ENCODE measurements around the gene KCNAB1. TPM values are rescaled to one million over a fixed set of nuclear protein-coding genes. Genes with fewer than 3 reads are reported as not detected.

KCNAB1 gene
- total RNA-seq, 2 experiments from 2014 or later, result 0.09 TPM; not detected in 1

DNA sequence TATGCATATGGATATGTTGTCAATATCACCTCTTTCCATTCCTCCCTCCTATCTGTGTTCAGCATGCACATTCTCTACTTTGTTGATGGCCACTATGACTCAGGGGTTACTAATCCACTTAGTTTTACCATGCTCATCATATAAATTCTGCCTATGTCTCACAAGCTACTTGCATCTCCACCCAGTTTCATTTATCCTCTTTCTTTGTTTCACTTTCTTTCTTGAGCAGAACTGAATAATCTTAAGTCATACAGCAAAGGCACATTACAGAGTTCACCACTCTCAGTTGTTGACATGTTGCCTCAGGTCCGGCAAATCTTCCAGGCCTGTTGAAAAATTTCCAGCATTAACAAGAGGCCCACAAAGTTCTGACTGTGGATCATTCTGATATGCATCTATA, 363.0 kb downstream of the KCNAB1 start:
- Mint-ChIP-seq H3K4me3 (peak overlapping the region; percentile 81), H3K36me3 (no peaks in the 10 kb centered on the region), H3K27ac (peak overlapping the region; percentile 88), H3K4me1 (peaks cover 25% of the 10 kb centered on the region), H3K9me3 (no peaks in the 10 kb centered on the region), H3K27me3 (peaks cover 8% of the 10 kb centered on the region)
- ATAC-seq (ENCODE audit: low read depth) (peak; percentile 86), DNase-seq (no peak)
- POLR2A ChIA-PET, result interaction anchor here (0.7 to 2.5 kb wide), 6 partner anchors 30 to 692 kb away, joined by 3 to 12 read pairs (median 6); partner anchors contain the start of genes CCNL1 and SSR3

DNA sequence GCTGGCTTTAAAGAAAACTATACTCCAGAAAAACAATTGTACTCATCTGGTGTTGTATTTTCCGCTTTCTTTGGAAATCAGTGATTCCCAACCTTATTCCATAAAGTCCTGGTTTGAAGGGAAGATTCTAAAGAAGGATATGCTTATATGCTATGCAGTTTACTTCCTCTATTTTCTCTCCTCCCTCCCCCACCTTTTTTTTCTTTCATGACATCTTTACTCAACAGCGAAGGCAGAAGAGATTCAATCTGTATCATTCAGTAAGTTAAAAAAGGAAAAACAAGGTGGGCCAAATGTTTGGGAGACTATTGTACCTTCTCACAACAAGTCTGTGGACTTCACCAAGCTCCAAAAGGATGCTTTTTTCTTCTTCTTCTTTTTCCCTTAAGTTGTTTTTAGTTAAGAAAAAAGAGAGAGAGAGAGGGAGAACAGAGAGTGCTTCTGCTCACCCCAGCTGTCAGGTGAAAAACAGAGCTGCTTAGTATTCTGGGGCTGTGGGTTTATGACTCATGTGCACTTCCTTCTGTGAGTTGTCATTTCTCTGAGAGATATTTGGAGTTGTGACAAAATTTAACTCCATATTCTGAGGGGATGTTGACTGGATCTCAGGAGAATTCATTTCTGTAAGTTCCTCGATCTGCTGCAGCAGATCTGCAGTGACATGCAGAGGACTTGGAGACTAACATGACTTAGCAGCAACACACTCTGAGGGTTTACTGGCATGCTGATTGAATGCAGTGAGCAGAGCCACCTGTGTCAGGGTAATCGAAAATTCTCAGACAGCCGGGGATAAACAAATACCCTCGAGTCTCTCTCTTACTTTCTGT, 363.8 kb downstream of the KCNAB1 start:
- peak; percentile 87 for ATAC-seq (ENCODE audit: low read depth)
- POLR2A ChIA-PET, result interaction anchor here (0.5 to 2.5 kb wide), 6 partner anchors 31 to 691 kb away, joined by 3 to 12 read pairs (median 6); partner anchors contain the start of genes CCNL1 and SSR3
- H3K27me3 Mint-ChIP-seq, result peaks cover under 1% of the 10 kb centered on the region

DNA sequence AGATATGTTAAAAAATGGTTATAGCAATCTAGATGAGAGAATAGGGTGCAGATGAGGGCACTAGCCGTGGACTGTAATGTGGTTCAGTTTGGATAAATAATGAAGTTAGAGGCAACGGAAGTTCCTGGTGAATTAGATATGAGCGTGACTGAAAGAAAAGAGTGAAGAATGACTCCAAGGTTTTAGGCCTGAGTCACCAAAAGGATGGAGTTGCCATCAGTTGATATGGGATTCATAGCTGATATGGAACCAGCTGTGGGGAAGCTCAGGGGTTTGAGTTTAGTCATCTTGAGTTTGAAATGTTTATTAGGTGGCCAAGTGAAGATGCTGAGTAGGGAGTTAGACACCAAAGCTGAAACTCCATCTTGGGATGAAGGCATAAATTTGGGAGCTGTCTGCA, 368.4 kb downstream of the KCNAB1 start:
- POLR2A ChIA-PET, result no interaction called here
- H3K27ac Mint-ChIP-seq, result no peak overlapping the region

More for the DNA sequence above, 363.8 kb downstream of the KCNAB1 start:
- no peaks in the 10 kb centered on the region for H3K9me3 Mint-ChIP-seq
- peak overlapping the region; percentile 88 for H3K27ac Mint-ChIP-seq
- H3K36me3 Mint-ChIP-seq, result no peaks in the 10 kb centered on the region
- peaks cover 25% of the 10 kb centered on the region for H3K4me1 Mint-ChIP-seq
- peak; percentile 44 for DNase-seq
- peak overlapping the region; percentile 81 for H3K4me3 Mint-ChIP-seq

DNA sequence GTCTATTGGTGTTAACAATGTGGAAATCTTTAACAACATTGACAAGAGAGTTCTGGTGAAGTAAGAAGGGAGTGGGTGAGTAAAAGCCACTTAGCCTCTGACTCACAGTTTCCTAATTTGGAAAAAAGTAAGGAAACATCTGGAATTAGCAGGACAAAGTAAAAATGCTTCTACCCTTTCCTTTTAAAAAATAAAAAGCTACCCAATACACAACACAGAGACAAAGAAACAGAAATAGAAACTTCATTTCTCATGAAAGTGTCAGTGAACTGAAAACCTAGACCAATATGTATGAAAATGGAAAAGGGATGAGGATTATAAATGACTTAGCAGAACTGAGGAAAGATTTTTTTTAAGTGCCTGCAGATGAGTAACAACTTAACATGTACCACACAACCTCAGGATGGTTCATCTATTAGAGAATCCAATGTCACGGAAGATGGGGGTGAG, 369.1 kb downstream of the KCNAB1 start:
- Mint-ChIP-seq H3K9me3 (no peaks in the 10 kb centered on the region), H3K27me3 (peaks cover 3% of the 10 kb centered on the region), H3K27ac (no peak overlapping the region), H3K4me3 (no peak overlapping the region), H3K36me3 (no peaks in the 10 kb centered on the region), H3K4me1 (peaks cover 7% of the 10 kb centered on the region)
- POLR2A ChIA-PET, result no interaction called here
- ATAC-seq (ENCODE audit: low read depth) (no peak), DNase-seq (no peak)

More for the DNA sequence above, 368.4 kb downstream of the KCNAB1 start:
- DNase-seq (no peak), ATAC-seq (ENCODE audit: low read depth) (no peak)
- Mint-ChIP-seq H3K27me3 (peaks cover 3% of the 10 kb centered on the region), H3K9me3 (no peaks in the 10 kb centered on the region), H3K4me1 (peaks cover 9% of the 10 kb centered on the region), H3K36me3 (no peaks in the 10 kb centered on the region), H3K4me3 (no peak overlapping the region)

DNA sequence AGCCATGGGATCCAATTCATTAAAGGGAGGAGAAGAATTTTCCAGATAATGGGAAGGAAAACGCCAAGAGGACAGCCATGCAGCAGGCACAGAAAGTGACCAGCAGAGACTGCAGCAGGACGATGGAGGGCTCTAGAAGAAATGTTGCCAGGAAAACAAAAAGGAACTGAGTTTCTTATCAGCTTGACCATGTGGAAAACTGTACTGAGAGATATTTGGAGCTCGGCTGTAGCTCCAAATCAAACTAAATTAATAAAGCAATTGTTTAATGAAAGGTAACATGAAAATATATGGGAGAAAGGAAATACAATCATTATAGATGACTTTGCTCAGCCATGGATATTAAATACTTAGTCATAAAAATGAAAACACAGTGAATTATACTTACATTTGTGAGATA, 370.8 kb downstream of the KCNAB1 start:
- H3K27ac Mint-ChIP-seq, result no peak overlapping the region
- H3K36me3 Mint-ChIP-seq, result no peaks in the 10 kb centered on the region
- H3K27me3 Mint-ChIP-seq, result peaks cover 3% of the 10 kb centered on the region
- ATAC-seq (ENCODE audit: low read depth) (no peak), DNase-seq (no peak)
- POLR2A ChIA-PET, result no interaction called here
- H3K4me3 Mint-ChIP-seq, result no peak overlapping the region
- peaks cover 1% of the 10 kb centered on the region for H3K9me3 Mint-ChIP-seq
- H3K4me1 Mint-ChIP-seq, result peaks cover 8% of the 10 kb centered on the region

DNA sequence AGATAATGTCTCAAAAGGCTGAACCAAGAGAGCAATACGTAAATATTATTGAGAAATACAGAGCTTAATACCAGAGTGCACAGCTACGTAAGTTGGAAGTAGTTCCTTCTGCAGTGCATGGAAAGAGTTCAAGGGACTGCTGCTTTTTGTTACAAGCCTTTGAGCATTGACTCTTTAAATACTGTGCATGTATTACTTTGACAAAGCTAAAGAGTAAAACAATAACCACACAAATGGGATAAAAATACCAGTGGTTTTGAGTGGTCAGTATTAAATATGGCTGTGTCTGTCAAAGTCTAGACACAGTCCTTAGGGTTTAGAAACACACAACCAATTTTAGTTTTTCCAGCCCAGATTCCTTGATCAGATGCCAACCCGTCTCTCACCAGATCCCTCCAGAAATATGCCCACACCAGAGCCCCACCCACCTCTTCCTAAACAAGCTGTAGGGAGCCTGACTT, 372.5 kb downstream of the KCNAB1 start:
- Mint-ChIP-seq H3K9me3 (peaks cover 3% of the 10 kb centered on the region), H3K36me3 (peaks cover 5% of the 10 kb centered on the region), H3K27ac (no peak overlapping the region), H3K4me3 (no peak overlapping the region), H3K4me1 (peaks cover 8% of the 10 kb centered on the region), H3K27me3 (peaks cover 3% of the 10 kb centered on the region)
- no peak for DNase-seq
- POLR2A ChIA-PET, result no interaction called here
- ATAC-seq (ENCODE audit: low read depth), result no peak

DNA sequence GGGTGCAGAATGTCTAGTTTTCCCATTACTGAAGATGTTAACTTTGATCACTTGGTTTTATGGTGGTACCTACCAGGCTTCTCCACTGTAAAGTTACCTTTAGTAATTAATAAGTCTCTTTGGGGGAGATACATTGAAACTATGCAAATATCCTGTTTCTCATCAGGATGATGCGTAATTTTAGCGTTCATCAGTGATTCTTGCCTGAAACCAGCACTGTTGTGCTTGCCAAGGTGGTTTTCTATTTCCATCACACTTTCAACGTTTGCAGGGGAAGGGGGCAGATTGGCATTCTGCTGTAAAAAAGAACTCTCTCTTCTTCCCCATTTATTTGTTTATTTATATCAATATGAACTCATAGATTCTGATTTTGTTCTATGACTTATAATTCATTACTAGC, 373.5 kb downstream of the KCNAB1 start:
- no peak overlapping the region for H3K27ac Mint-ChIP-seq
- H3K4me1 Mint-ChIP-seq, result peaks cover 8% of the 10 kb centered on the region
- no peak for DNase-seq
- H3K27me3 Mint-ChIP-seq, result peaks cover 3% of the 10 kb centered on the region
- H3K36me3 Mint-ChIP-seq, result peaks cover 8% of the 10 kb centered on the region
- POLR2A ChIA-PET, result no interaction called here
- ATAC-seq (ENCODE audit: low read depth), result no peak
- H3K9me3 Mint-ChIP-seq, result peaks cover 8% of the 10 kb centered on the region
- H3K4me3 Mint-ChIP-seq, result no peak overlapping the region

DNA sequence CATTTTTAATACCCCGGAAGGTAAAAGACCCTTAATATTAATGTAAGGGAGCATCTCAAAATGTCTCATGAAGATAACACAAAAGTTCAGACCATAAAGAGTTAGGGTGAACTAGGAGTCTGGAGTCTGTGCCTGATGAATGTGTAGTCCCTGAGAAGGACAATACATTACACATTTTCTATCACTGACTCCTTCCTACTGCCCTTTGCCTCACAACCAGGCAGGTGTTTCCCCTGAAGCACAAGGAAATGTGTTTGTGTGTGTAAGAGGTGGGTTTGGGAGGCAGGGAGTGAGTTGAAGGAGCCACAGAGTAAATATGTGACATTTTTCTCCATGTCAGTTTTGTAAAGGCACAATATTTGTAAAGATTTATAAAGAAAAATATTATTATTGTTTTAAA, 375.4 kb downstream of the KCNAB1 start:
- POLR2A ChIA-PET, result no interaction called here
- Mint-ChIP-seq H3K36me3 (peaks cover 8% of the 10 kb centered on the region), H3K27ac (no peak overlapping the region), H3K4me3 (no peak overlapping the region), H3K9me3 (peaks cover 8% of the 10 kb centered on the region), H3K4me1 (peaks cover 8% of the 10 kb centered on the region), H3K27me3 (peaks cover 3% of the 10 kb centered on the region)
- DNase-seq (no peak), ATAC-seq (ENCODE audit: low read depth) (no peak)

DNA sequence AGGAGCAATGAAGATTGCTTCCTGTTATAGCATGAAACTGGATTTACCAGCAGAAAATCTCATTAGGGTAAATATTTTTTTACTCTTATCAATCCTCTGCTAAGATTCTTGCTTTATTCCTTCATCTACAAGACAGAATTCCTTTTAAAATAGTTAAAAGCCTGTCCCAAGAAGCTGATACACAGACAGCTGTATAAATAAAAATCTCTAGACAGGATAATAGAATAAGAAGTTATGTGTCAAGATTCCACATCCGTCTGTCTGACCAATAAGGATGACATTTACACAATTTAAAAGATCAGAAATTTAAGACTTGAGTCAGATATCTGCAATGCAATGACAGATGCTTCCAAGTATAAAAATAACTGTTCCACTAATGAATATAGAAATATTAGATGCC, 376.9 kb downstream of the KCNAB1 start:
- Mint-ChIP-seq H3K27me3 (peaks cover 3% of the 10 kb centered on the region), H3K4me1 (peaks cover 8% of the 10 kb centered on the region), H3K4me3 (no peak overlapping the region), H3K36me3 (peaks cover 8% of the 10 kb centered on the region), H3K9me3 (peaks cover 8% of the 10 kb centered on the region), H3K27ac (no peak overlapping the region)
- POLR2A ChIA-PET, result no interaction called here
- ATAC-seq (ENCODE audit: low read depth) (no peak), DNase-seq (no peak)

DNA sequence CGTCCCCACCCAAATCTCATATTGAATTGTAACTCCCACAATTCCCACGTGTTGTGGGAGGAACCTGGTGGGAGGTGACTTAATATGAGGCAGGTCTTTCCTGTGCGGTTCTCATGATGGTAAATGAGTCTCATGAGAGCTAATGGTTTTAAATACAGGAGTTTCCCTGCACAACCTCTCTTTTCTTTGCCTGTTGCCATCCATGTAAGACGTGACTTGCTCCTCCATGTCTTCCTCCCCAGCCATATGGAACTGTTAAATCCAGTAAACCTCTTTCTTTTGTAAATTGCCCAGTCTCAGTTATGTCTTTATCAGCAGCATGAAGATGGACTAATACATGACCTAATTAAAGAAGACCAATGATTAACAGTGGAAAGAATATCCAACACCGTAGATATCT, 377.9 kb downstream of the KCNAB1 start:
- Mint-ChIP-seq H3K4me3 (no peak overlapping the region), H3K27me3 (peaks cover 6% of the 10 kb centered on the region), H3K27ac (no peak overlapping the region), H3K4me1 (peaks cover 10% of the 10 kb centered on the region), H3K36me3 (peaks cover 8% of the 10 kb centered on the region), H3K9me3 (peaks cover 8% of the 10 kb centered on the region)
- ATAC-seq (ENCODE audit: low read depth), result no peak
- POLR2A ChIA-PET, result no interaction called here
- no peak for DNase-seq

DNA sequence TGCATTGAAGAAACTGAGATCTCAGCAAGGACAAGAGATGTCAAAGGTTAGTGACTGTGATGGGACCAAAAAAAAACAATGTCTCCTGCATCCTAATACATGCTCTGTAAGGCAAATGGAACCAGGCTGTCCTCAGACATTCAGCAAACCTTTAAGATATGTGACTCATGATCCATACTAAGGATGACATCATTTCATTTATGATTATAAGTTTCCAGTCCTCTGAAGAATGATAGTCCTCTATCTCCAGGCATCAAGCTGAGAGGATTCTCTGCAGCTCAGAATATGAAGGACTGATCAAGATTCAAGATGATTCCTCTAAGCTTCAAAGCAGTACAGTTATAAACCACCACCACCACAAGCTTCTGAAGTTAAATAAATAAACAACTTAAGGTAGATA, 386.9 kb downstream of the KCNAB1 start:
- ATAC-seq (ENCODE audit: low read depth) (no peak), DNase-seq (no peak)
- no peak overlapping the region for H3K27ac Mint-ChIP-seq
- peaks cover 26% of the 10 kb centered on the region for H3K27me3 Mint-ChIP-seq
- H3K4me1 Mint-ChIP-seq, result peaks cover 9% of the 10 kb centered on the region
- POLR2A ChIA-PET, result no interaction called here
- H3K4me3 Mint-ChIP-seq, result no peak overlapping the region
- H3K9me3 Mint-ChIP-seq, result no peaks in the 10 kb centered on the region
- no peaks in the 10 kb centered on the region for H3K36me3 Mint-ChIP-seq

DNA sequence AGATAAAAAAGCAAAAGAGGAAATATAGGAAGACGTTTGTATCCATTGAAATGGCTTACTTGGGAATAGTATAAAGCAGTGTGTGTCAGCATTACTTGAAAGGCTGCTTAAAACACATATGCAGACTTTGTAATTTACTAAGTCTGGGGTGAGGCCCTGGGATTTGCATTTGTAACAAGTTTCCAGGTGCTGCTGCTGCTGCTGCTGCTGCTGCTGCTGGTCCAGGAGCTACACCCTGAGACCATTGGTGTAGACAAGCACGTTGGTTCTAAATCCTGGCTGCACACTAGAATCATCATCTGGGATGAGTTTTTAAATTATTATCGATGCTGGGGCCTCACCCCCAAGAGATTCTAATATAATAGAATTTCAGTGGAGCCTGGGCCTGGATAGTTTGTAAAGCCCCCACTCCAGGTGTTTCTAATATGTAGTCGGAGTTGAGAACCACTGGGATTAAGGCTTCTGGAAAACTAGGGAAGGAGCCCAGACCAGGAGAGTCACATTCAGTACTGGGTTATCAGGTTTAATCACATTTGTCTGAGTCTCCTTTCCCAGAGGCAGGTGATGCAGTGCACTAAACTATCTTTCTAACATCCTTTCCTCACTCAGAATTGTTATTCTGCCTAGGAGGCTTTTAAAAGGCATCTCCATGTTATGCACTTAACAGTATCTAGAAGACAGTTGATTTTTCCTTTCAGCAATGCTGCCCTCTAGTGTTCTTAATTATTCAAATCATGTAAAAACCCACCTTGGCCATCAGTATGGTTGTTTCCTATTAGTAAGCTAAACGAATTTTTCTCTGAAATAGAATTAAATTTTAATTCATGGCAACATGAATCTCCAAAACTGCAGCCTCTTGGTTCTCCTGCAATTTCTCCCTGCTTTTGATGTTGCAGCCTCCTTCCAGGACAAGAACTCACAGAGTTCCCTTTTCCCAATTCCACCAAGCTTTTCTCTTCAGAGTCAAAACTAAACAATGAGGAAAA, 389.1 kb downstream of the KCNAB1 start:
- Mint-ChIP-seq H3K9me3 (no peaks in the 10 kb centered on the region), H3K27me3 (peaks cover 14% of the 10 kb centered on the region), H3K27ac (no peak overlapping the region), H3K36me3 (no peaks in the 10 kb centered on the region), H3K4me3 (no peak overlapping the region), H3K4me1 (peaks cover 9% of the 10 kb centered on the region)
- ATAC-seq (ENCODE audit: low read depth) (peak; percentile 74), DNase-seq (no peak)
- POLR2A ChIA-PET, result interaction anchor here (0.5 to 1.6 kb wide), 3 partner anchors 15 to 188 kb away, joined by 3 read pairs; partner anchors contain the start of gene TIPARP

DNA sequence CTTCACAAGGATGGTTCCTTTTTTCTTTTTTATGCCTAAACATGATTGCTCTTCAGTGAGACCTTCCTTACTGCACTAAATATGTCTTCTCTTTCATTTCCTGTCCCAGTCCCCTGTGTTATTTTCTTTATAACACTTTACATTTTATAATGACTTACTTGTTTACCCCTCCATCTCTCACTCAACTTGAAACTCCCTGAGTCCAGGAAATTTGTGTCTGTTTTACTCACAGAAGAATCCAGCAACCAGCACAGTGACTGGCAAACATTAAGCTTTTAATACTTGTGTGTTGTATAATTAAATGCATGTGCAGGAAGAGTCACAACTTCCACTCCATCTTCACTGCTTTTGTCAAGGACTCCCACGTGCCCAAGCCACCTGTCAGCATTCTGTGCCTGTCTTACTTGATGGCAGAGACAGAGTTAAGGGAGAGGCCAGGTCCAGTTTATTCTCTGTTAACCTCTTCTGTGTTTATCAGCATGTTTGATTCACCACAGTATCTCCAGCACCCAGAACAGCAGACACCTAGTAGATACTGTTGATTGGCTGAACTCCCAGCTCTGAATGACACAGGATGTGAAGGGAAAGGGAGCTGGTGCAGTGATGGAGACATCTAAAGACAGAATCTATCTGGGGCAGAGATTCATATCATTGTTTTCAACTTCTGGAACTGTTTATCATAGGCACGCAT, 391.8 kb downstream of the KCNAB1 start:
- Mint-ChIP-seq H3K36me3 (no peaks in the 10 kb centered on the region), H3K27me3 (peaks cover 5% of the 10 kb centered on the region), H3K4me3 (no peak overlapping the region), H3K4me1 (peaks cover 9% of the 10 kb centered on the region), H3K9me3 (no peaks in the 10 kb centered on the region), H3K27ac (no peak overlapping the region)
- ATAC-seq (ENCODE audit: low read depth) (peak; percentile 60), DNase-seq (no peak)
- POLR2A ChIA-PET, result no interaction called here
